Fibroblast of skin of right biceps (primary cell): ENCODE measurements around the gene ZFAND2A.
A peak's percentile ranks its signal among the peaks of the same experiment; 100 is the strongest.
"Not testable (repeated sequence)": the region's sequence is repeated elsewhere in the genome, so short reads cannot be mapped to it uniquely, and the experiment has no call there.

Source experiments
- DNase-seq: peaks from one replicate; pipeline ENCODE4 v3.0.0-alpha.2; 2013

ZFAND2A gene

GRCh38 chr7:1150400-1151002 lies 9.5 kb downstream of the ZFAND2A start:
- no peak for DNase-seq

- no peak for DNase-seq
Observed at GRCh38 chr7:1149351-1149794, 10.6 kb downstream of the ZFAND2A start.

- DNase-seq, result not testable (repeated sequence)
Observed at GRCh38 chr7:1147873-1148272, 12.1 kb downstream of the ZFAND2A start.

GRCh38 chr7:1144269-1144771 lies 15.7 kb downstream of the ZFAND2A start:
- no peak for DNase-seq

GRCh38 chr7:1143031-1143430 lies 17.0 kb downstream of the ZFAND2A start:
- not testable (repeated sequence) for DNase-seq

GRCh38 chr7:1142051-1142635 lies 17.9 kb downstream of the ZFAND2A start:
- no peak for DNase-seq

- no peak for DNase-seq
Observed at GRCh38 chr7:1141651-1142050, 18.3 kb downstream of the ZFAND2A start.

GRCh38 chr7:1140476-1141104 lies 19.4 kb downstream of the ZFAND2A start:
- DNase-seq, result no peak

GRCh38 chr7:1137517-1138167 lies 22.4 kb downstream of the ZFAND2A start:
- no peak for DNase-seq

- DNase-seq, result no peak
Observed at GRCh38 chr7:1136841-1137516, 23.0 kb downstream of the ZFAND2A start.

- DNase-seq, result no peak
Observed at GRCh38 chr7:1134951-1135350, 25.0 kb downstream of the ZFAND2A start.

GRCh38 chr7:1131471-1132265 lies 28.3 kb downstream of the ZFAND2A start:
- no peak for DNase-seq

GRCh38 chr7:1130021-1130990 lies 29.7 kb downstream of the ZFAND2A start:
- no peak for DNase-seq

GRCh38 chr7:1129431-1129830 lies 30.6 kb downstream of the ZFAND2A start:
- no peak for DNase-seq

- DNase-seq, result no peak
Observed at GRCh38 chr7:1127001-1127400, 33.0 kb downstream of the ZFAND2A start.

GRCh38 chr7:1125603-1125969 lies 34.4 kb downstream of the ZFAND2A start:
- no peak for DNase-seq

- DNase-seq, result no peak
Observed at GRCh38 chr7:1124816-1125602, 35.0 kb downstream of the ZFAND2A start.

- no peak for DNase-seq
Observed at GRCh38 chr7:1124164-1124563, 35.8 kb downstream of the ZFAND2A start.

GRCh38 chr7:1123715-1124114 lies 36.3 kb downstream of the ZFAND2A start:
- DNase-seq, result peak; percentile 62

GRCh38 chr7:1122832-1123501 lies 37.0 kb downstream of the ZFAND2A start:
- no peak for DNase-seq
